SH-SY5Y (cell line): Measurements from ENCODE around the gene FMNL3.

Experiments used
- GATA2 ChIP-seq: IDR thresholded peaks from 2 replicates; pipeline ENCODE4 v1.6.1; 2011; ENCODE audit warnings: mild to moderate bottlenecking, low read depth, low read length
- GATA3 ChIP-seq: IDR thresholded peaks from 2 replicates; pipeline ENCODE4 v1.6.1; 2011; ENCODE audit warnings: low read depth, mild to moderate bottlenecking, low read length, moderate library complexity

DNA sequence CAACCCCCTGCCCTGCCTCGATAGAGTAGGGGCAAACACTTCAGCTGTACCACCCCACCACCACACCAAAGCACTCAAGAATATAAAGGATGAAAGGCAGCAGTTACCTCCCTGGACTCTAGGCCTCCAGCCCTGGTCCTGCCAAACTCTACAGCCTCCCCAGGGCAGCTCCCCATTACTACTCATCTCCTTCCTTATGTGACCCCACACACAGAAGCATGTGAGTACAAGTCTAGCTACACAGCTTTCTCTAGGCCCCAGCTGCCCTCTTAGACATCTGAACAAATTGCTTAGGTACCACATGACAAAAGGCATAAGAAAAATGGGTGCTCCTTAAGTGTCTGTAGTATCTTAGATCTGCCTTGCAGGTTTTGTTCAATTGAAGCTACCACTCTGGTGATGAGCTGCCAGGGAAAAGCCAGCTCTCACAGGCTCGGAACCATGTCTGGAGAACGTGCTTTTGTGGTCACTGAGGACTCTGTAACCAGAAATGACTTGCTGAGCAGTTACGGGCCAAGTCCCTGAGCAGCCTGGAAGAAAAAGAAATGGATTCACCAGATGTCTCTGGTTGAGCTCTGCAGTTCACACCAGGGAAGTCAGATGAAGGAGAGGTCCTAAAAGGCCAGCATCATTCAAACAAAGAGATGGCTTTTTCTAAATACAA is 32.8 kb downstream of the FMNL3 start:
- TF ChIP-seq GATA2 (no peak), GATA3 (no peak)
